K562 (cell line): Measurements from ENCODE around the gene TXNRD2. TPM values are rescaled to one million over a fixed set of nuclear protein-coding genes. Genes with fewer than 3 reads are reported as not detected.
A peak's percentile ranks its signal among the peaks of the same experiment; 100 is the strongest.

Experiments used
- ATF2 ChIP-seq: sonication (generic); formaldehyde crosslinking; IDR thresholded peaks from 2 replicates; pipeline ENCODE4 v1.8.1; 2022; ENCODE audit warnings: missing genetic modification reagents
- CBX3 ChIP-seq, 2 experiments: IDR thresholded peaks; 1 replicate in 1 of 2; 2 replicates in 1 of 2; pipeline ENCODE4 v1.6.1; 2012; ENCODE audit warnings: inconsistent platforms in 2 of 2, low read length in 2 of 2, borderline replicate concordance in 1 of 2, control low read depth in 1 of 2
- CGGBP1 ChIP-seq: fragments of 250-450 bp; sonication (Bioruptor Pico); IDR thresholded peaks from 2 replicates; pipeline ENCODE4 v1.9.0; 2021; ENCODE audit warnings: mild to moderate bottlenecking
- CREB3L1 ChIP-seq: fragments of 450-650 bp; IDR thresholded peaks from 2 replicates; pipeline ENCODE4 v1.6.1; 2014; ENCODE audit warnings: low read depth, mild to moderate bottlenecking, moderate library complexity, borderline replicate concordance
- DNMT1 ChIP-seq: fragments of 450-650 bp; IDR thresholded peaks from 2 replicates; pipeline ENCODE4 v1.6.1; 2016; ENCODE audit warnings: antibody characterized with exemption, mild to moderate bottlenecking
- ERF ChIP-seq: fragments of 450-650 bp; formaldehyde crosslinking; IDR thresholded peaks from 2 replicates; pipeline ENCODE4 v1.4.0; 2020; ENCODE audit warnings: mild to moderate bottlenecking, mixed read lengths
- ESRRB ChIP-seq: fragments of 250-450 bp; sonication (Bioruptor Pico); IDR thresholded peaks from 2 replicates; pipeline ENCODE4 v1.5.0; 2020; ENCODE audit warnings: mild to moderate bottlenecking, moderate library complexity, borderline replicate concordance
- FOXP1 ChIP-seq: sonication (generic); formaldehyde crosslinking; IDR thresholded peaks from 2 replicates; pipeline ENCODE4 v1.8.0; 2022; ENCODE audit warnings: mild to moderate bottlenecking, missing genetic modification reagents
- HMBOX1 ChIP-seq: sonication (generic); IDR thresholded peaks from 2 replicates; pipeline ENCODE4 v1.6.1; 2016
- KDM5B ChIP-seq: fragments of 200-600 bp; sonication (generic); IDR thresholded peaks from 2 replicates; pipeline ENCODE4 v1.6.1; 2012; ENCODE audit warnings: low read depth, mild to moderate bottlenecking, moderate library complexity, low read length, control low read depth, inconsistent platforms; ENCODE audit not compliant: insufficient replicate concordance
- KLF1 ChIP-seq: fragments of 450-650 bp; IDR thresholded peaks from 2 replicates; pipeline ENCODE4 v1.6.1; 2016; ENCODE audit warnings: missing genetic modification characterization, missing compliant biosample characterization
- MCM5 ChIP-seq: fragments of 450-650 bp; IDR thresholded peaks from 2 replicates; pipeline ENCODE4 v1.6.1; 2016; ENCODE audit warnings: low read depth
- PHB ChIP-seq: fragments of 250-450 bp; sonication (Bioruptor Pico); IDR thresholded peaks from 2 replicates; pipeline ENCODE4 v1.5.0; 2021
- RBM22 ChIP-seq: fragments of 200-400 bp; formaldehyde crosslinking; IDR thresholded peaks from 2 replicates; pipeline ENCODE4 v1.6.1; 2018; ENCODE audit warnings: low read length, low read depth; ENCODE audit not compliant: poor library complexity, severe bottlenecking
- SMAD4 ChIP-seq: fragments of 250-450 bp; sonication (Bioruptor Pico); conservative IDR thresholded peaks from 2 replicates; pipeline ENCODE4 v1.8.0; 2021; ENCODE audit warnings: inconsistent platforms, mild to moderate bottlenecking, moderate library complexity
- ZNF436 ChIP-seq: fragments of 250-450, 450-650 bp; sonication (Bioruptor Pico); formaldehyde crosslinking; IDR thresholded peaks from 2 replicates; pipeline ENCODE4 v1.7.0; 2020; ENCODE audit warnings: mild to moderate bottlenecking
- polyA plus RNA-seq, 8 experiments: library from polyadenylated mRNA; depleted of rRNA in 4 of 8; stranded (reverse) in 5 of 8; unstranded in 3 of 8; fragments of >200 nt; fragmentation: Nextera tagmentation in 2 of 8; fragmentation: Illumina TruSeq in 1 of 8; extraction: Ambion mirVana in 2 of 8; extraction: Trizol in 1 of 8; gene quantifications; 2 replicates each; pipeline versions ENCODE4 v1.2.1 to v1.2.3, GENCODE V29; 2011 to 2014; ENCODE audit warnings: inconsistent platforms in 1 of 8, missing spikeins in 1 of 8
- total RNA-seq, 7 experiments: library from RNA; depleted of rRNA in 6 of 7; stranded (reverse); fragments of >200 nt in 6 of 7; fragmentation: Illumina TruSeq in 2 of 7; extraction: Trizol in 2 of 7; gene quantifications; 2 replicates each; pipeline versions ENCODE4 v1.2.1 to v1.2.3, GENCODE V29; 2011 to 2021; ENCODE audit warnings: low replicate concordance in 1 of 7
- TF ChIP-seq, protein P1 (sequence below): fragments of 450-650 bp; IDR thresholded peaks from 2 replicates; pipeline ENCODE4 v1.6.1; 2018; ENCODE audit warnings: mild to moderate bottlenecking, low read depth; ENCODE audit not compliant: partially characterized antibody
- TF ChIP-seq, protein P2 (sequence below): fragments of 450-650 bp; IDR thresholded peaks from 2 replicates; pipeline ENCODE4 v1.6.1; 2016; ENCODE audit warnings: missing biosample characterization, missing genetic modification characterization
- TF ChIP-seq, protein P3 (sequence below): fragments of 450-650 bp; formaldehyde crosslinking; IDR thresholded peaks from 2 replicates; pipeline ENCODE4 v1.4.0; 2020; ENCODE audit warnings: mild to moderate bottlenecking, moderate library complexity

Gene TXNRD2
- total and polyA plus RNA-seq, 9 of the 15 experiments (the other 6 are each of a cell fraction or from before 2014, with no cell fraction given) = 3.3 to 80.2 (median 49.4) TPM

DNA sequence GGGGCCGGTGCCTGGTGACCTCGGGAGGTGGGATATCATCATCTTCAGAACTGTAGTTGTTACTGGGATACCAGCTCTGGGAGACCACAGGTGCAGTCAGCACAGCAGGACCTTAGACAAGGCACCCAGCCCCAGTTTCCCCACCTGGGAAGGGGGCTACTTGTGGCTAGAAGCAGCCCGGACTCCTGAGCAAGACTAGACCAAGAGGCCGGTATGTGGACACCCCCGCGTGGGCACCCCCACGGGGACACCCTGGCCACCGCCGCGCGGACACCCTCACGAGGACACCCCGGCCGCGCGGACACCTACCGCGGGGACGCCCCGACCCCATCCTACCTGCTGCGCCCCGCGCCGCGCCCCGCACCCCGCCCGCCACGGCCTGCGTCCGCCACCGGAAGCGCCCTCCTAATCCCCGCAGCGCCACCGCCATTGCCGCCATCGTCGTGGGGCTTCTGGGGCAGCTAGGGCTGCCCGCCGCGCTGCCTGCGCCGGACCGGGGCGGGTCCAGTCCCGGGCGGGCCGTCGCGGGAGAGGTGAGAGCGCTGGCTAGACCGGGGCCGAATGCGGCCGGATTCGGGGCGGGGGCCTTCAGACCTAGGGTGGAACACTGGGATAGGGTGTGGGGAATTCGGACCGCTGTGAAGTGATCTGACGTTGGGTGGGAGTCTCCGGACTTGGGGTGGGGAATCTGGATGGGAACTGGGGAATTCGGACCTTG is at the start of gene TXNRD2, which contains the start of gene COMT (continued):
- TF ChIP-seq ATF2 (CRISPR knock-in tag) = no peak
- TF ChIP-seq ZNF436 (CRISPR knock-in tag) = peak; percentile 67
- peak; percentile 96 for TF ChIP-seq RBM22
- peak; percentile 70; the same call in 1 of the 2 replicates for TF ChIP-seq ERF
- peak; percentile 56 for TF ChIP-seq SMAD4 (CRISPR knock-in tag)
- TF ChIP-seq, protein P1, sequence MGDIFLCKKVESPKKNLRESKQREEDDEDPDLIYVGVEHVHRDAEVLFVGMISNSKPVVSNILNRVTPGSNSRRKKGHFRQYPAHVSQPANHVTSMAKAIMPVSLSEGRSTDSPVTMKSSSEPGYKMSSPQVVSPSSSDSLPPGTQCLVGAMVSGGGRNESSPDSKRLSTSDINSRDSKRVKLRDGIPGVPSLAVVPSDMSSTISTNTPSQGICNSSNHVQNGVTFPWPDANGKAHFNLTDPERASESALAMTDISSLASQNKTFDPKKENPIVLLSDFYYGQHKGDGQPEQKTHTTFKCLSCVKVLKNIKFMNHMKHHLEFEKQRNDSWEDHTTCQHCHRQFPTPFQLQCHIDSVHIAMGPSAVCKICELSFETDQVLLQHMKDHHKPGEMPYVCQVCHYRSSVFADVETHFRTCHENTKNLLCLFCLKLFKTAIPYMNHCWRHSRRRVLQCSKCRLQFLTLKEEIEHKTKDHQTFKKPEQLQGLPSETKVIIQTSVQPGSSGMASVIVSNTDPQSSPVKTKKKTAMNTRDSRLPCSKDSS = no peak
- TF ChIP-seq, protein P2, sequence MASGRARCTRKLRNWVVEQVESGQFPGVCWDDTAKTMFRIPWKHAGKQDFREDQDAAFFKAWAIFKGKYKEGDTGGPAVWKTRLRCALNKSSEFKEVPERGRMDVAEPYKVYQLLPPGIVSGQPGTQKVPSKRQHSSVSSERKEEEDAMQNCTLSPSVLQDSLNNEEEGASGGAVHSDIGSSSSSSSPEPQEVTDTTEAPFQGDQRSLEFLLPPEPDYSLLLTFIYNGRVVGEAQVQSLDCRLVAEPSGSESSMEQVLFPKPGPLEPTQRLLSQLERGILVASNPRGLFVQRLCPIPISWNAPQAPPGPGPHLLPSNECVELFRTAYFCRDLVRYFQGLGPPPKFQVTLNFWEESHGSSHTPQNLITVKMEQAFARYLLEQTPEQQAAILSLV (tag) = no peak
- no peak for TF ChIP-seq CBX3 (IDR thresholded peaks at IDR 0.05; ENCODE audit: borderline replicate concordance in 1 of 2, low read length in 2 of 2)
- no peak for TF ChIP-seq CGGBP1 (CRISPR knock-in tag)
- TF ChIP-seq HMBOX1 = no peak
- TF ChIP-seq, protein P3, sequence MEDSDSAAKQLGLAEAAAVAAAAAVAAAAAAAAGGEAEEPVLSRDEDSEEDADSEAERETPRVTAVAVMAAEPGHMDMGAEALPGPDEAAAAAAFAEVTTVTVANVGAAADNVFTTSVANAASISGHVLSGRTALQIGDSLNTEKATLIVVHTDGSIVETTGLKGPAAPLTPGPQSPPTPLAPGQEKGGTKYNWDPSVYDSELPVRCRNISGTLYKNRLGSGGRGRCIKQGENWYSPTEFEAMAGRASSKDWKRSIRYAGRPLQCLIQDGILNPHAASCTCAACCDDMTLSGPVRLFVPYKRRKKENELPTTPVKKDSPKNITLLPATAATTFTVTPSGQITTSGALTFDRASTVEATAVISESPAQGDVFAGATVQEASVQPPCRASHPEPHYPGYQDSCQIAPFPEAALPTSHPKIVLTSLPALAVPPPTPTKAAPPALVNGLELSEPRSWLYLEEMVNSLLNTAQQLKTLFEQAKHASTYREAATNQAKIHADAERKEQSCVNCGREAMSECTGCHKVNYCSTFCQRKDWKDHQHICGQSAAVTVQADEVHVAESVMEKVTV = no peak
- TF ChIP-seq MCM5 = no peak
- peak; percentile 58 for TF ChIP-seq PHB
- no peak for TF ChIP-seq FOXP1
- no peak for TF ChIP-seq CREB3L1
- no peak for TF ChIP-seq DNMT1
- no peak for TF ChIP-seq ESRRB (CRISPR knock-in tag)
- peak; percentile 97 for TF ChIP-seq KDM5B
- TF ChIP-seq KLF1 (tag) = peak; percentile 90
